ENCODE measurements around the gene LCLAT1.

DNA sequence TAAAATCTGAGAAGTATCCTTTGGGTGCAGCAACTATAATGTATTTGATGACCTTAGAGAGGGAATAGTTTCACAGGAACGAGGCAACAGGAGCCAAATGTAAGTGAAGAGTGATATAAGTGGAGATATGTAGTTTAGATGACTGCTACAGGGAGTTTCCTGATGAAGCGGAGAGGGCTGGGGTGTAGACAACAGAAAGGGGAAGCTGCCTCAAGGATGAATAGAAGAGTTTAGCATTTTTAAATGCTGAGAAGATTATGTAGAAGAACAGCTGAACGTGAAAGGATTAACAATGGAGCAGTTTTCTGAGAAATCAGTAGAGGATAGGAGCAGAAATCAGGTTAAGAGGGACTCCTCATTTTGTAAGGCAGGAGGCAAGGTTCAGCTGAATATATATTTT, 133.3 kb downstream of the LCLAT1 start:
- TF ChIP-seq POLR2A (IDR thresholded peaks at IDR 0.05) (no peak), CTCF (IDR thresholded peaks at IDR 0.05) (no peak)

All from esophagus squamous epithelium (tissue), 4 donors.